ENCODE results near the gene OSBPL6. TPM values are rescaled to one million over a fixed set of nuclear protein-coding genes. Genes with fewer than 3 reads are reported as not detected.

OSBPL6 gene
- polyA plus RNA-seq, 1 donor, result 4.6 TPM

DNA sequence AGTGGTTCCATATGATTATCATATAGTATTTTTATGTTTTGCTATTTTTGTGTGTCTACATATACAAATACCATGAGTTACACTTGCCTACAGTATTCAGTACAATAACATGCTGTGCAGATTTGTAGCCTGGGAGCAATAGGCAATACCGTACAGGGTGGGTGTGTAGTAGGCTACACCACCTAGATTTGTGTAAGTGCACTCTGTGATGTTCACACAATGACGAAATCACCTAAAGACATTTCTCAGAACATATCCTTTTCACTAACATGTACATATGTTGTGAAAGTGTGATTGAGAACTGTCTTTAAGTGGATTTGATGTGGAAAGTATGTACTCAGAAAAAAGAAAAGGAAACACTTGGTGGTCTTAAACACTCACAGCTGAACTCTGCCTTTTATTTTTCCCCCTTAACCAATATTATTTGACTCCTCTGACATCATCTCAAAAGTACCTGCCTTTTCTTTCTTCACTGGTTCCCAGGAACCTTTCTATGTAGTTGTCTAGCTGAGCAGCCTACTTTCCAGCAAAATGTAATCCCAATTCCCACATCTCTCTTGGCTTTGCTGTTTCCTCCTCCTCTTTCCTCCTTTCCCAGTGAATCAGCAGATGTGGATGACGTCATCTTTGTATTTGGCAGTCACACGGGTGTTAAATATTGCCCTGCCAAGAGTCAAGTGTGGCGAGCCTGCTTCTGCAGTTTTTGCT is 47.7 kb downstream of the OSBPL6 start:
- peak; percentile 93 for DNase-seq

DNA sequence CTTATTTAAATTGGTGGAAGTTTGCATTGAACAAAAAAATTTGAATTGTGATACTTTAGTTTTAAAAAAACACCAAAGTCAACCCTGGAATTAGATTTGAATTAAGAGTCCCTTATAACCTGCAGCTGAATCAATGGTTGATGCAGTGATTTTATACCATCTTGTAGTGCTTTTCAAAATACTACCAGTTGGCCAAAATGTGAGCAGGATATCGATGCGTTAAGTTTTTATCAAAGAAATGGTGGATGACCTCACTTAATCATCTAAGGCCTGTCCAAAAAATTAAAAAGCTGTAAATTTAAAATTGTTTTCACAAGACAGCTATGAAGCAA is 48.2 kb downstream of the OSBPL6 start:
- DNase-seq, result no peak

DNA sequence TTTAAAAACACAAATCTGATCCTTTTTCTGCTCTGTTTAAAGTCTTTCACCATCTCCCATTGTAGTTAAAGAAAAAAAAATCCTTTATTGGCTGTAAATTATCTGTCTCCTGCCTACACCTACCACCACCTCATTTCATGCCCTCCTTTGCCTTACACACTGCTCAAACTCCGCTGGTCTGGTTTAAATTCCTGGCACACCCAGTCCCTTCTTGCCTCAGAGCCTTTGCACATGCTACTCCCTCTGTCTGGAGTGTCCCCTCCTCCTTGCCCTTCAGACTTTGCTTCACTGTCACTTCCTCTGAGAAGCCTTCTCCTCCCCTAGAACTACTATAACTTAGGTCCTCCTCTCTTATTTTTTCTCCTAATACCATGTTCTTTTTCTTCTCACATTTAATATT is 49.6 kb downstream of the OSBPL6 start:
- DNase-seq, result no peak

DNA sequence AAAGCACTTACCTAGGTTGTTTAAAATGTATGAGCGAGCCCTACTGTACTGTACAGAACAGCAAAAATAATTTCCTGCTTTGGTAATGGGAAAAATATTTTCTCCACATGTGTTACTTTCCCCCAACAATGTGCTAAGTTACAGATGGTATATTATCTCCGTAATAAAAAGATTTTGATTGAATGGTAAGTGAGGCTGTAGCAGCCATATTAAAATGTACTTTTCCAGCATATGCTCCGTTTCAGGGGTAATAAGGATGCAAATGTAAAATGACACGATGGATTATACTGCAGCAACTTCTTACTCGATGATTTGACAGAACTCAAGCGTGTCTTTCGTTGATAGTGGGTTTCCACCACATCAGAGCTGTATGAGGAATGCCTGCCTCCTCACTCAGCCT is 50.5 kb downstream of the OSBPL6 start:
- no peak for DNase-seq

DNA sequence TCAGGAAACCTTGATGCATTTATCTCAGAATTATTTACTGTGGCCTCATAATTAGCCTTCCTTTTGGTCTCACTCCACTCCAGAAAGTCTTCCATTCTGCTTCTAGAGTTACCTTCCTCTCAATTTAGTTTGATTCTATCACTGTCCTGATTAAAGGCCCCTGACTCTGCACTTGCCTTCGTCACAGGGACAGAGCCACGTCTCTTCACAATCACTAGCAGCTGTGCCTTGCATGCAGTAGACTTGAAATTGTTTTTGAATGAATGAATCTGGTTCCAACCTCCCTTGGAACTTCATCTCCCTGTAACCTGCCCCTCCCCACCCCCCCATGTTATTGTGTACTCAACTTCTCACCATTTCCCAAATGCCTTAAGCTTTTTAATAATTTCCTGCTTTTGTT is 52.4 kb downstream of the OSBPL6 start:
- no peak for DNase-seq

DNA sequence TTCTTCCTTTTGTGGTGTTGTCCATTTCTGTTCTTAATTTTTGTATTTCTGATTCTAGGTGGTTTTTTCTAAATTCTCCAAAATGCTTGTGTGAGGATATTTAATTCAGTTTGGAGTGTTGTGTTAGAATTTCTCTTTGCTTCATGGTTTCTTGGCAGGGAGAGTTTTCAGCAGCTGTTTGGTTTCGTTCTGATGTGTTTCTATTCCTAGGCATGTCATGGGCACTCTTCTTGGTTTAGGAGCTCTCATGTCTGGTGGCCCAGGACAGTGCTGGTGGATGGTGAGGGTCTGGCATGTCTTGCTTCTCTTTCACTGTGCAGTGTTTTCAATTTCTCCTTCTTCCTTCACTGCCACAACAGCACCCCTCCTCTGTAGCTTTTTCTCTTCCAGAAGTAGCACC is 52.9 kb downstream of the OSBPL6 start:
- no peak for DNase-seq

DNA sequence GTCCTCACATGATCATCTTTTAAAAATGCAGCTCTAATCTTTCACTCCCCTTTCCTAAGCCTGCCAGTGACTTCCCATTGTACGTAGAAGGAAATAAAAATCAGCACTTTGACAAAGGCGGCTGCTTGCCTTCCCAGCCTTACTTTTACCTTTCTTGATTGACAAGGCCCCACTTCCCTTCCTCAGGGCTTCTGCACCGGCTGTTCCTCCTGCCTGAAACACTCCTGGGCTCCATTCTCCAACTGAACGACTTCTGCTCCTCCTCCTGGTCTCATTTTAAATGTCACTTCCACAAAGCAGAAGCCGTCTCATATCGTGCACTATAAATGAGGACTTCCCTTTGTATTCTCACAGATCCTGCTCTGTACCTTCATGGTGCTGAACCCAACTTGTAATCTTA is 56.1 kb downstream of the OSBPL6 start:
- DNase-seq, result no peak

DNA sequence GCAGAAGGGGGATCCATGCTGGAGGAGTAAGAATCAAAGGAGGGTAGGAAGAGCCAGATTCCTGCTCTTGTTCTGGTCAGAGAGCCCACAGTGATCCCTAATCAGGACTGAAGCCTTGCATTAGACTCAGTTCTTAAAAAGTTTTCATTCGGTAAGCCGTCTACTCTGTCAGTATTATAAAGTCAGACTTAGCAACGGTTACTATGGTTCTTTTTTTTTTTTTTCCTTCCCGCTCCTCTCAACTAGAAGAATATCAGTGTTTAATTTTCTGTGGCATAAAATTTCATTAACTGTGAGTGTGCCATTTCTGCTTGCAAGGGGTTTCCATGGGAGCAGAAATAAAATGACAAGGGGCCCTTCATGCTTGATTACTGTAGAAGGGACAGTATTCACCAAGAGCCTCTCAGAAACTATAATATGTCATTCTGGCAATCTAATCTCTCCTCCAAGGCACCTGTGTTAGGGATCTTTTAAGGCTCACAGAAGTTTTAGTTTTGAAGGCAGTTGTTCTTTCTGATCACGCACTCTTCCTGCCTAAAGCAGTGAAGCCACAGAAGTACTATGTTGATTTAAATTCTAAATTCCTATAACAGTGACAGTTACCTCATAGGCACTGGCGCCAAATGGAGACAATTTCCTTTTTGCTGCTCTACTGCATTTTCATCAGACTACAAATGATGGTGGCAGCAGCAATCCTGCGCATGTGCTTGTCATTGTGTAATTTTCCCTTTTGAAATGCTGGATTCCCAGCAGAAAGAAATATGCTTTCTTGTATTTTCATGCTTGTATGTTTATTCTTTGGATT is 57.0 kb downstream of the OSBPL6 start:
- DNase-seq, result no peak

DNA sequence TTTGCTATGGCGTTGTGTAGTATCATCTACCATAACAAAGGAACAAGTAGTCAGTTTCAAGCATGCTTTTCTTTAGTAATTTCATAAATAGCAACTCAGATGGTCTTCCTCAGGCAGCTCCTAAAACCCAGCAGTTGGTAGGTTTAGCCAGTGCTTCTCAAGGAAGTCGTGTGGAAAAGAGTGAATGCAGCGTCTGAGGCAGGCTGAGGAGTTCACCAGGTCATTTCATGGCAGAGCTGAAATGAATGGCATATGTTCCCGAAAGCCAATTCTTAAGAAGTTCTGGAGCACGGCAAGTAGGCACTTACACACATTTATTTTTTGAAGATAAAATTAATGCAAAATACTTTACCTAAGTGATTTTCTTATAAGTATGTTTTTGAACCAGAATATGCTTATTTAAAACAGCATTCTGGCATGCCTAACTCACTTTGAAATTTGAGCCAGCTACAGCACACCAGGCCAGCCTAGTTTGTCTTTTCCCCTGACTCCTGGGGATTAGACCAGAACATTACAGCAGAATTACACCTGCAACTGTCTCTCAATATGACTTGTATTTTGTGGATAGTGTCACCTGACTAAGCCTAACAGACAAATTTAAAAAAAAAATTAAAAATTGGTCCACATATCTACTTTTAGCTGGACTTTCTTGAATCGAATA is 62.2 kb downstream of the OSBPL6 start:
- DNase-seq, result no peak

DNA sequence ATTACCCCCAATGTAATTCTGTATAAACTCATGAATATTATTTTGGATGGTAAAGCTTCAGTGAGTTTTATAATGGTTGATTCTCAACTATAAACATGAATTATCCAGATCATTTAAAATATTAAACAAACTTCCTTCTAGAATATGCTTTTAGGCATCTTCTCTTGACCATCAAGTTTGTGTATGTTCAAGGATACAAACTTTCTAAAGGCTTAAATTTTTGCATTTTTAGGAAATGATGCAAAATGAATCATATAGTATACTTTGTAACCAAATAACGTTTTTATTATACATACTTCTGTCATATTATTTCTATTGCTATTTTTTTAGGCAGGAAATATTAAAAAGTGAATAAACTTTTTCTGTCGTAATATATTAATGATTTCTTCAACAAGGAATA is 62.8 kb downstream of the OSBPL6 start:
- DNase-seq, result no peak

DNA sequence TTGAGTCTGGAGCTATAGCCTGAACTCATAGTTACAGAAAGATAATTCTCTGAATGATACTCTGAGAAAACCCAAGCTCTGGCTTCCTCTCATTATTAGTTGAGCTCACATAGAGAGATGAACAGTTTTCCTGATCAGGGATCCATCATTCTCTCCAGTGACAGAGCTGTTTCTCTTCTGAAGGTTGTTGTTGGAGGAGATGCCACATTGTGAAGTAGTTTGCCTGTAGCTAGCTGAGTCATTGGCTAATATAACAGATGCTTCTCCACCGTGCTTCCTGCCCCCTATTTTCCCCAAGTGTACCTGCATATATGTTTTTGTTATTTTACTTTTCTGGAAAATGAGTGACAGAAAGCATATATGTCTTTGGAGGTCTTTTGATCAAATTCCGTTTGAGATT is 64.6 kb downstream of the OSBPL6 start:
- DNase-seq, result no peak

DNA sequence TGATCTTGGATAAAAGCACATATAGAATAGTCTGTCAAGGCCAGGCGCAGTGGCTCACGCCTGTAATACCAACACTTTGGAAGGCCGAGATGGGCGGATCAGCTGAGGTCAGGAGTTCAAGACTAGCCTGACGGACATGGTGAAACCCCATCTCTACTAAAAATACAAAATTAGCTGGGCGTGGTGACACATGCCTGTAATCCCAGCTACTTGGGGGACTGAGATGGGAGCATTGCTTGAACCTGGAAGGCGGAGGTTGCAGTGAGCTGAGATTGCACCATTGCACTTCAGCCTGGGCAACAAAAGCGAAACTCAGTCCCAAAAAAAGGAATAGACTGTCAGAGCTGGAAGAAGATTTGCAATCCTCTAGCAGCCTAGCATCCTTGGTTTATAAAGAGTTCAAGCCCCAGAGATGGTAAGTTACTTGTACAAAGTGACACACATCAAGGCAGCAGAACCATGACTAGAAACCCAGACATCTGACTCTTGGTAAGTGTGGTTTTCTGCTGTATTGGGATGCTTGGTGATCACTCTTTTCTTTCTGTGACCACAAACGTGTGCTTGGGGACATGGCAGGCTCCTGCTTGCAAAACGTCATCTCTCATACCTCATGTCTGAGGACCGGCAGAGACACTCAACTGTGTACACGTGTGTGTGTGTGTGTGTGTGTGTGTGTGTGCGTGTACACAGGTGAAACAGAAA is 69.0 kb downstream of the OSBPL6 start:
- no peak for DNase-seq

DNA sequence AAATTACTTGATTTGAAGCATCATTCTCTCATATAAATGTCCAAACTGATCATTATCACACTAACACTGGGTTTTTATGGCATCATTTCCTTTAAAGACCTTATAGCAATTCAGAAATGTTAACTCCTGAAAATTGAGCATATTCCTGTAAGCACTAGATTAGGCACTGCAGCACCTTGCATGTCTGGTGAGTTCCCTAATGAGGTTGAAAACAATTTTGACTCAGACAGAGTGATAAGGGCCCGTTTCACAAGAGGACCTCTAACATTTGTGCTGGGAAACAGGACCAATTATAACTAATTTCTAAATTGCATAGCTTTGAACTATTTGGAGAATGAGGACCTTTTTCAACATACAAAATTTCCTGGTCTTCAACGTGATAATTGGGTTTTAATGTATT is 69.9 kb downstream of the OSBPL6 start:
- DNase-seq, result no peak

DNA sequence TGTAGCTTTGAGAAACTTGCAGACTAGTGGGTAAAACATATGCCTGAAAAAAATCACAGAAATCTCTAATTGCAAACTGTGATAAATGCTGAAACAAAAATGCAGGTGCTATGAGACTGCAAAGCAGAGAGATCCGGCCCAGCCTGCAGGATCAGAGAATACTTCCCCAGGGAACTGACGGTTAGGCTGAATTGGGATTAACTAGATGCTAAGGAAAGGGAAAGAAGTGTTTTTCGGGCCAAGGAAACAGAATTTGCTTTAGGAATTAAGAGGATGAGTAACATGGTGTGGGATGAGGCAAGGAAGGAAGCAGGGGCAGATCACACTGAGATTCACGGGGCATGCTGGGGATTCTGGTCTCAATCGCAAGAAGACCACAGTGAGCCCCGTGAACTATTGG is 71.5 kb downstream of the OSBPL6 start:
- DNase-seq, result no peak

DNA sequence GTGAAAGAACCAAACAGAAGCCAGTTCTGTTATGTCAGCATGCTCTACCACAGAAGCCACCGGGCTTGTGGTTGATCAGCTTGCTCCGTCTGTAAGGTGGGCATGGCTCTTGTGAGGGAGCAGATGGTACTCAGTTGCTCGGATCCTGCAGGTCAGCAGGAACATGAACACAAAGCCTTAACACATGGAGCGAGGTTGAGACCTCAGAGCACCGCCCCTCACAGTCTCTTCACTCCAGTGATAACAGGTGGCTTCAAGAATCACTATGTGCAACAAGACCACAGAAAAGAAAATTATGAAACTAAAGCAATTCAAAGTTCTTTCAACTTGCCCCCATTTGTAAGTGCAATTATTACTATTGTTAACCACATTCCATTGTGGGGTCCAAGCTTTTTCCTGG is 72.1 kb downstream of the OSBPL6 start:
- no peak for DNase-seq

DNA sequence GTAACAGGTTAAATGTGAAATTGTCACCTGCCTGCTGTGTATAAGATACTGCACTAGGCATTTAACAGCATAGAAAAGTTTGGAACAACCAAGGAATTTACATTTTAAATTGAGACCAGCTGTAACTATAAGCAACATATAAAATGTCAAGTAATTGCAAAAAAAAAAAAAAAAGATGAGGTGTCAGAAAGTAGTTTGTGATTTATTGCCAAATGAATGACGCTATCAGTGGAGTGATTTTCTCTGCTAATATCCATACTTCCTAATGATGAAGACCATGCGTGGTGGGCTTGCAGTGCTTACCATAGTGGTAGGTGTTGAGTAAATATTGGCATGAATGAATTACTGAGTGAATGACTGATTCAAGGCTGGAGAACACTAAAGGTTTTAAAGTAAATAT is 73.3 kb downstream of the OSBPL6 start:
- no peak for DNase-seq

DNA sequence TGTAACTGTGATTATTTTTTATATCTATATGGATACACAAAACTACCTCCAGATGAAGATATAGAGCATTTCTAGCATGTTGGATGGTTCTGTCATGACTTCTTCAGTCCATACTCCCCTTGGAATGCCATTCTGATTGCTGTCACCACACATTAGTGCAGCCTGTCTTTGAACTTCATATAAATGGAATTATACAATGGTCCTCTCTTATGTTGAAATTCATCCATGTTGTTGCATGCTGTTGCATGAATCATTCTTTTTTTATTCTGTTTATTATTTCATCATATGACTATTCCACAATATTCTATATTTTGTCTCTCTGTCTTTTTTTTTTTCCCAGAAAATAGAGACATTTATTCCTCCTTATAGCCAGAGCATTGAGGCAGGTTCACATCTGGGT is 74.1 kb downstream of the OSBPL6 start:
- no peak for DNase-seq

DNA sequence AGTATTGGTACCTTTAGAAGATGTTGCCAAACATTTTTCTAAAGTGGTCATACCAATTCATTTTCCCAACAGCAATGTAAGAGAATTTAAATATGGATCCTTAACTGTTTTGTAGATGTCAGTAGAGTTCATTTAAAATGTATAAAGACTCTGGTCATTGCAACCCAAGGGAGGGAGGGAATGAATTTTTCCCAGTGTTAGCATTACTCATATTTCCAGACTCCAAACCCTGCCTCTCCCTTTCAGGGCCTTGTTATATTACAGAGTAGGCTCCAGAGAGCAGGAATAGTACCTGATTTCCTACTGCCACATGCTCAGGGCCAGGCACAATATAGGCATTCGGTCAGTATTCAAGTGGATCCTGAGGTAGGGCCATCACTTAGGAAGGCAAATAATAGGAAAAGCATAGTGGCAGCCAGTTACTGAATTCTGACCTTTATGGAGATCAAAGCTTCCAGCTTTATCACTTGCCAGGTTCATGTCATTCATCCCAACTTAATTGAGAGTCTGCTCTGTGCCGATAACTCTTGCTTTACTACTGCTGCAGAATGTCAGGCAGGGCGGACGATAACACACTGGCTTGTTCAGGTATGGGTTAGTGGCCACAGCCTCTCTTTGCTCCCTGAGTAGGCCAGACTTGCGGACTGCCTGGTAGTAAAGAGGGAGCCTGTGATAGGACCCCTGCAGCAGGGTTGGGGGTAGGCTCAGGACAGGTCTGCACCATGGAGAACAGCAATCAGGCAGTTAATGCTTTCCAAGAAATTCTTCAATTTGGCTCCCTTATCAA is 75.3 kb downstream of the OSBPL6 start:
- no peak for DNase-seq

DNA sequence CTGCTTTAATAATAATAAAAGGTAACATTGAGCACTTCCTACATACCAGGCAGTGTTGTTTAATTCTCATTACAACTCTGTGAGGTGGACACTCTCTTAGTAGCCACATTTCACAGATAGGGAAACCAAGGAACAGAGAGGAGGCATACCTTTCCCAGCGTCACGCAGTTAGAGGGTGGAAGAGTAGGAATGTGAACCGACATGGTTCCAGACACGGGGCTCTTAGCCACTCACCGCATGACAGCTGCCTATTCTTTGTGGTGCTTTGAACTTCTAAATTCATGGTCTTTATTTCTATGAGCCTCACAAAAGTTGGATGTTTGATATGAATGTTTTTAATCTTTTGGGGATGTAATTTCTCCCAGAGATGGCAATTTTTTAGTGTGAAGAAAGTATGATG is 76.0 kb downstream of the OSBPL6 start:
- DNase-seq, result no peak

DNA sequence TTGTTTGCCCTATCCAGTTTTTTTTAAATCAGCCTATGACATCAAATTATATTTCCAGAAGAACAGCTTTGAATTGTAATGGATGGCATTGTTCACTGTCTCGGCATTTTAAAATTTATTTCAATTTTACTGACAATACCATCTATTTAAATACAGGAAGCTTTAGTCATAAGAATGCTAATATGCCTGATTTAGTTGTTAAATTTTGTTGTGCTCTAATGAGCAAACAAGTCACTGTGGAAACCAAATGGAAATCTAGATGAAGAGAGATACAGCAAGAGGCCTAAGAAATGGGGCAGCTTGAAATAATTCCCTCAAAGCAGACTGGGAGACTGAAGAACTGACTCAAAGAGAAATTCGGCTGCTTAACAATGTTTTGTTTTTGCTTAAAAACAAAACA is 76.8 kb downstream of the OSBPL6 start:
- DNase-seq, result no peak

DNA sequence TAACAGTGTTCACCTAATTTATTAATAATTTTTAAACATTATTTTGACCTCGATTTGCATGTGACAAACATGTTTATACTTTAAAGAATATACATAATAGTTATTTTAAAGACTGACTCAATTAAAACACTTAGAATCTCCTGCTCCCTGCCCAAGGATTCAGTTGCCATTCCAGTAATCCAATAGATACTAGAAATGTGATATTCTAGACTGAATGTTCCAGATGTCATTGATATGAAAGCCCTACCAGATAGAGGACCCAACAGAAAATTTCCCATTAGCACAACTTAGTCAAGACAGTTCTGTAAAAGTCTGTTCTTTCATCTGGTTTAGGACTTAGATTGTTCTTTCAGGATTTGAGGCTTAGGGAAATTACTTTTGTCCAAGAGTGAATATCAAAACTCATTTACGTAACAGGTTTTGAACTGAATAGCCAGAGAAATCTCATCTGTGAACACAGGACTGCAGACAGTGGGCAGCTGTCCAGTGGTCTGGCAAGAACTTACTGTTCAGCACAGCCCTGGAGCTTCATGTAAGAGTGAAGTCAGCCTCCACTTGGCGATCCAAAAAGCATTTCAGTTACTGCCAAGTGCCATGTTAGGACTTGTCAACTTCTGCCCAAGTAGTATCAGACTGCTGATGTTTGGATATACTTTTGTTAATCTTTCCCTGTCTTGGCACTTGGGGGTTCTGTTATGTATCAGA is 77.5 kb downstream of the OSBPL6 start:
- peak; percentile 83 for DNase-seq
